GM08714 (cell line): Measurements from ENCODE around the gene PDE10A.
"Not testable (repeated sequence)": the region's sequence is repeated elsewhere in the genome, so short reads cannot be mapped to it uniquely, and the experiment has no call there.

Experiments
- H3K4me3 ChIP-seq: fragments of 200-500 bp; sonication (Bioruptor generic); 2 replicates; pipeline ENCODE4 v1.5.1; 2014; ENCODE audit warnings: mild to moderate bottlenecking, low read length, inconsistent platforms
- ZNF274 ChIP-seq: IDR thresholded peaks from 2 replicates; pipeline ENCODE4 v1.6.1; 2012; ENCODE audit warnings: mild to moderate bottlenecking, low read depth, low read length

Gene PDE10A

DNA sequence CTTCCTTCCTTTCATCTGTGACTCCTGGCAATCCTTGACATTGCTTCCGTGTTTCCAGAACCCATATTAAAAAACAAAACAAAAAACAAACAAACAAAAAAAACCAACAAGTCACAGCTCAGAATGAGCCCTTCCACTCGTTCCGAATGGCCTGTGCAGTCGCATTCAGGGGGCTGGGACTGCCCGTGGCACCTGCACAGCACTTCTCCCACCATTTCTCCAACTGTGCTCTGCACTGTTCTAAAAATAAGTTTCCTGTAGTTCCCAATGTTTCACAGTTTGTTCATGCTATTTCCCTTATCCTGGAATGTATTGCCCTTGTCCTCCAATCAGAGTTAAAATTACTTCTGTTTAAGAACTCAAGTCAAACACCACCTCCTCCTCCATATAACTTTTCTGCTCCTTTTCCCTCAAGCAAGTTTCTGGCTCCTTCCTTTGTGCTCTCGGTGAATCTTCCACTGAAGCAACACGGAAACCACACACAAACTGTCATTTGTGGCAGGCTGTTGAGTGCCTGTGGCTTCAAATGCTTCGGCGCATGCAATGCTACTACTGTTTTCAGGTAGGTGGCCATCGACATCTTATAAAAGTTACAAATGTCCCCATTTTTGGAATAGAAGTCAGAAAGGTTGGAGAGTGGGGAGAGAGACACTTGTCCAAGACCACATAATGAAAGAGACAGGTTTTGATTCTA, 57.7 kb downstream of the PDE10A start:
- no peak for TF ChIP-seq ZNF274
- no peak overlapping the region for H3K4me3 ChIP-seq

DNA sequence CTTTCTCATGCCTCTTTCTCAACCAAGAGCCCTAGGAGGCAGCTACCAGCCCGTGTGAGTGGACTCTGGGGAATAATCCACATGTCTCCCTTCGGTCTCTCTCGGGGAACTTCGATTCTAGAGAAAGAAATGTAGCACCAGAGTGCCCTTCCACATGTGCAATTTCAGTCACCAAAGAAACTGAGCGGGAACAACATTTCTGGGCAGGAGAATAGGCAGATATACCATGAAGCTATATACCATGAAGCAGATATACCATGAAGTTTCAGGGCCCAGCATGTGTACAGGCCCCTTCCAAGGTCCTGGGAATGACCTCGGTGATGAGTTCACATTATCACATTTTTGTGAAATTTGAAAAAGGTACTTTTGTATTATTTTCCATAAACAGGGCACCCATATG, 60.8 kb downstream of the PDE10A start:
- TF ChIP-seq ZNF274 = no peak
- H3K4me3 ChIP-seq = no peak overlapping the region

DNA sequence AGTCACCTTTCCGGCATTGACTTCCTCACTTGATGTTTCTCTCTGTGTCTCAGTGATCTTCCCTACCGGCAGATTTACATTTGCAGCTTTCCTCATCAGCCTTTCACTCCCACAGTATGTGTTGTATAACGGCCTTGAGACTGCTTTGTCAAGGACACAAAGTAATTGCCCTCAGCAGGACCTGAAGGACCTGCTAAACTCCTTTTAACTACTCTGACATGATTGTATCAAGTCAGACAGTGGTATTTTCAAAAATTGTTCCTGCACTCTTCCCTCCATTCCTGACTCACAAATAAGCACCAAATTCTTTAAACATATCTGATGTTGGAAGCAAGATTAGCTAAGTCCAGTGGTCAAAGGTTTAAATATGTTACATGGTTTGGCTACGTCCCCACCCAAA, 62.4 kb downstream of the PDE10A start:
- TF ChIP-seq ZNF274 = no peak
- no peak overlapping the region for H3K4me3 ChIP-seq

DNA sequence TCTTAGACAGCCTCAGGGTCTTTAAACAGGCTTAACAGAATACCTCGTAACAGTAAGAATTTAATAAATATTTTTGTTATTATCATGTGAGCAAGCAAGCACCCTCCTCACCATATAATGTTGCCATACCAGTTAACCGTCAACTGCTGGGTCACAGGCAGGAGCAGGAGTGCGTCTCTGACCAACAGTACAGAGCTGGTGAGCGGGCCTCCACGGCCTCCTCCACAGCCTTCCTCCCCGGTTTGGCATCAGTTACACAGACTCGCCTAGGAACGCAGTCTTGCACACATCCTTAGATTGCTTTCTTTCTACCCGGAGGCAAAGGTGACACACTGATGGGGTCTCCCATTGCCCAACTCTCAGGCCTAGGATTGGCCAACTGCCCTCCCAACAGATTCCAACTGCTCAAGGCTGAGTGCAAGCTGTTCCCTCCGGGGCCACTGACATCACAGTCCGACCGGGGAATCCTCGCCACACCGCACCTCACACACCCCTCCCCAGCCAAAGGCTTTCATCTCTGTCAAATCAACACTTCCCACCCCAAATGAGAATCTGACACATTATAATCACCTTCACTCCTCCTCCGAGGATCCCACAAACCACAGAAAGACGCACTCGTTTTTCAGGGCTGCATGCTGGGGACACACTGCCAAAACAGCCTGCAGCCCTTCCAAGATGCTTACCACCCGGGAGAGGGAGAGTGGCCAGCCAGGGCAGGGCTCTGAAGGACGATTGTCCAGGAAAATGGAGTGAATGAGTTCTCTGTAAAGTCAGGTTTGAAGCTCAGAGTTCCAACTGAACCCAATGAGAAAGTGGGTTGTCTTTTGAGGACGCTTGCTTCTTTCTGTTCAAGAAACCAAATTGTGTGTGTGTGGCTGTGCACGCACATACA, 63.2 kb downstream of the PDE10A start:
- H3K4me3 ChIP-seq = no peak overlapping the region
- TF ChIP-seq ZNF274 = no peak

DNA sequence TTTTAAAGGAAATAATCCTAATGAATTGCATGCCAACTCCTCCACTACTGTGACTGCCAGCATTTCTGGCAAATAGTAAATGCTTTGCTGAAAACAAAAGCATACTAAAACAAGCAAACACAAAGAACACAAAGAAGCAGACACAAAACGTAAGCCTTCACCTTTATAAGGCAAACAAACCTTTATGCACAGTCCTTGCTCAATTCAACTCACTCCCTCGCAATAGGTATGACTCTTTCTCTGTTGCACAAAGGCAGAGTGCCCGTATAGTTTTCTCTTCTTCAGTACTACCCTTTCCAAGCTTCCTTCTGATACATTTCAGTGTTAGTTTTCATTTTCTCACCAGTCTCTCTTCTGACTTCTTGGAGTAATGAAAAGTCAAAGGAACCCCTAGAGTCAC, 63.9 kb downstream of the PDE10A start:
- no peak for TF ChIP-seq ZNF274
- H3K4me3 ChIP-seq = no peak overlapping the region

DNA sequence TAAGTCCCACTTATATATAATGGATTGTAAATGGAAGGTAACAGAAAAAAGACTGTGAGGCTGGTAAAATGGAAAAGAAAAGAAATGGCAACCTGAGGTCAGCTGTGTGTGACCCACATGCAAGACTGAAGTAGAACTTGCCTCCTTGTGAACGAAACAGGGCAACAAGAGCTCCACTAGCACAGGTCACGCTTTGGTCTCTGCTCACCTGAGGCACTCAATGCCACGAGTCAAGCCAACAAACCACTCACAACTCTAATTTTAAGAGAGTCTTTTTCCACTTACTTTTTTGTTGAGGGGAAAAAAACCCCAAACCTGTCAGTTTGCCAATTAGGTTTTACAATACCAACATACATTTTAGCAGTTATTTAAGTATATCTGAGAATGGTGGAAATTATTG, 65.2 kb downstream of the PDE10A start:
- no peak overlapping the region for H3K4me3 ChIP-seq
- TF ChIP-seq ZNF274 = no peak

DNA sequence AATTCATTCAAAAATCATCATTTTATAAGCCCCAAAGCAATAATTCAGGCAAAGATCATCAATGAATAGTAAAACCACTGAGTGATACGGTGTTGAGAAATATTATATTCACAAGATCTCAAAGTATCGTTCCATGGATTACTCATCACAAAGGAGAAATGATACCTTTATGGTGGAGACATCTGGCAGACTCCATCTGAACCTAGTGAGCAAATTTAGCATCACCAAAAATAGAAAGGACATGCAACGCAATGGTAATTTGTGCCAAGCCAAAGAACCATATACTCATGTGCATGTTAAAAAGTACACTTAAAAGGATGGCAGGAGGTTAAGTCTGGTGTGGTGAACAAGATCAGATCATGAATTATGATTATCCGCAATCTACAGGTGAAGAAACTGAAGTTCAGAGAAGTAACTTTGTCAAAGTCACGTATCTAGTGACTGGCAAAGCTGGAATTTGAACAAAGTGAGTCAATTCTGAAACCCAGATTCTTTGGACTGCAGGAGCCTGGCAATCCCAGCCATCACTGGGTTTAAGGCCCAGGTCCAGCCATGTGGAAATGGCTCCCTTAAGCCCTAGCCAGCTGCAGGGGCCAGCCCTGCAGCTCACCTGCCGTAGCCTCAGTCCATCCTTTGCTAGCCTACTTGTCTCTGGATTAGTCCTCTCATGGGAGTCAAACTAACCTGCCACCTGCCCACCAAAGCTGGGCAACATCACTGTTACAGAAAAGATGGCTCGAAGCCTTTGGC, 68.3 kb downstream of the PDE10A start:
- H3K4me3 ChIP-seq = no peak overlapping the region
- no peak for TF ChIP-seq ZNF274

DNA sequence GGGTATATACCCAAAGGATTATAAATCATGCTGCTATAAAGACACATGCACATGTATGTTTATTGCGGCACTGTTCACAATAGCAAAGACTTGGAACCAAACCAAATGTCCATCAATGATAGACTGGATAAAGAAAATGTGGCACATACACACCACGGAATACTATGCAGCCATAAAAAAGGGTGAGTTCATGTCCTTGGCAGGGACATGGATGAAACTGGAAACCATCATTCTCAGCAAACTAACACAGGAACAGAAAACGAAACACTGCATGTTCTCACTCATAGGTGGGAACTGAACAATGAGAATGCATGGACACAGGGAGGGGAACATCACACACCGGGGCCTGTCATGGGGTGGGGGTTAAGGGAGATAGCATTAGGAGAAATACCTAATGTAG, 70.1 kb downstream of the PDE10A start:
- H3K4me3 ChIP-seq = not testable (repeated sequence)

DNA sequence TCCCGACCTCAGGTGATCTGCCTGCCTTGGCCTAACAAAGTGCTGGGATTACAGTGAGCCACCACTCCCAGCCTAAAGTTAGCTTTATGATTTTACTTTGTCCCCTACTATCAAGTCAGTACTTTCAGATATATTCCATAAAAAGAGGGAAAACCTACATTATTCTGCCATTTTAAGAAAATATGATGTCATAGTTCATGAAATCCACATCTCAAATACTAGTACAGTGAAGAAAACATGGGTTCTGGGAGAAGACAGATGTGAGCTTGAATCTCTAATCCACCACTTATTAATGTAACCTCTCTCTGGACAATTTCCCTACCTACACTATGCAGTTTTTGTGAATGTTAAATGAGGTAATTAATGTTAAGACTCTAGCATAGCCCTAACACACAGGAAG, 74.5 kb downstream of the PDE10A start:
- no peak for TF ChIP-seq ZNF274
- no peak overlapping the region for H3K4me3 ChIP-seq

DNA sequence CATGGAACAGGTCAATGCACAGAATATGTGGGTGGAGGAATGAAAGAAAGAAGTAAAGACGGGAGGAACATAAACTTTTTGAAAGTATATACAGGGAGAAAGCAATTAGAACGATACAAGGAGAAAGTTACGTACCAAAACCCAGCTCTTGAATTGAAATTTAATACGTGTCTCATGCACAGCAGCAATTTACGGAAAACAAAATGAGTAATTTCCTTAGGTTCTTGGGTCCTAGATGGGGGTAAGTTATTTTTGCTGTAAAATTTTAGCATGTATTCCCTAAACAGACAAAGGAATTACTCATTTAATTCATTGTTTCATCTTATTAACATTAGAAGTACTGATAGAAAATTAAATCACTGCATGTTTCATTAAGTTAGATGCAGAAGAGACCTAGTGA, 75.8 kb downstream of the PDE10A start:
- TF ChIP-seq ZNF274 = no peak
- no peak overlapping the region for H3K4me3 ChIP-seq

DNA sequence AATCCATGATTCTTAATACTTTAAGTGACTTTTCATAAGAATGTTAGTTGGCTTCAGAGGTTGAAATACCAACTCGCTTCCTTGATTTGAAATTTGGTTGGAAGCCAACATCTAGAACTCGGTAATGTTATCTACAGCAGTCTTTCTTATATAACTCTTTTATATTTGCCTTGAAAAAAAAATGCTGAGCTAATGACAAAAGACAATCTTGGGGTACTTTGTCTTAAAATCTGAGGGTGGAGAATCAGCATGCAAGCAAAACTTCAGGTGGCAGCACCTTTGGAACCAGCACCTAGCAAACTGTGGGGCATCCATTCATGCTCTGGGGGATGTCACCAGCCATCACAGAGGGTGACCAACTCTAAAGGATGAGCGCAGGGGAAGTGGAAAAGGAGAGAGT, 76.3 kb downstream of the PDE10A start:
- TF ChIP-seq ZNF274 = no peak
- H3K4me3 ChIP-seq = no peak overlapping the region

DNA sequence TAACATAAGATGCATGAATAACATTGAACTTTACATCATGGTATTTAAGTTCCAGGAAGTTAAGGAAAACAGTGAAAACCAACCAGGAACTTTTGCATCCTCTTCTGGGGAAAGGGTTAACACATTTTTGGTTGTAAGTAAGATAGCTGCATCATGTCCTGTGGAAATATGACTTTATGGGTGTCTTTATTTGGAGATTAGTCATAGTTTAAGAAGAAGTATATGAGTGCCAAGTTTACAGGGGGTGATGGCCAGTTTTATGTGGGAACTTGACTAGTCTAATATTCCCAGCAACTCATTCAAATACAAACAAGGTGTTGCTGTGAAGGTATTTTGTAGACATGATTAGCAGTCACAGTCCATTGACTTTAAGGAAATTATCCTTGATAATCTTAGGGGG, 78.0 kb downstream of the PDE10A start:
- H3K4me3 ChIP-seq = no peak overlapping the region
- TF ChIP-seq ZNF274 = no peak

DNA sequence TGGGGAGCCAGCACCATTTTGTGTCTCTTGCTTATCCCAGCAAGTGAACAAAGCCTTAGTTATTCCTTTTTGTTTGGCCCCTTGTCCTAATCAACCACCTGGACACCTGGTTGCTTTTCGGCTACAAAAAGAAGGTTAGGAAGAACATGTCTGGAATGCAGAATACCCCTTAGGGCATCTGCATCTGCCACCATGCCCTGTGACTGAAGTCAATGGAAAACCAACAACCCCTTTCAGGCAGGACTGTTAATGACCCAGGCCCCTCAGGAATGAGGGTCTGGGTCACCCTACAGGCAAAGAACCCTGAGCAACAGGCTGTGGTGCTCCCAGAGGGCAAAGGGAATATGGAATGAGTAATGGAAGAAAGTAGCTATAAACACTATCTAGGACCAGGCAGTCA, 78.5 kb downstream of the PDE10A start:
- no peak for TF ChIP-seq ZNF274
- H3K4me3 ChIP-seq = no peak overlapping the region

DNA sequence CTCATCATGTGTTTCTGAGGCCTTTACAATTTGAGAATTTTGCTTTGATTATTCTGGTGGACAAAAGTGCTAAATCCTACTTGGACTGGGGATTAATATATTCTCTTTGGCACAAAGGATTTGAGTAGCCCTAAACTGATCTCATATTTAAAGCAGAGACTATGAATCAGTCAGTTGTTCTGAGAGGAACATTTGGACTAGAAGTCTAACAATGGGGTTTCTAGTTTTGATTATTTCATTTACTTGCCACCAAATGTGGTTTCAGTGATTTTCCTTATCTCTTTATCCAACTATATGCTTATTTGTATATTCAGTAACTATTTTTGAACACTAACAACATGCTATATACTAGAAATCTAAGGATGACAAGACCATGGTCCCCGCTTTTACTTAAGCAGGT, 81.4 kb downstream of the PDE10A start:
- H3K4me3 ChIP-seq = no peak overlapping the region
- no peak for TF ChIP-seq ZNF274

DNA sequence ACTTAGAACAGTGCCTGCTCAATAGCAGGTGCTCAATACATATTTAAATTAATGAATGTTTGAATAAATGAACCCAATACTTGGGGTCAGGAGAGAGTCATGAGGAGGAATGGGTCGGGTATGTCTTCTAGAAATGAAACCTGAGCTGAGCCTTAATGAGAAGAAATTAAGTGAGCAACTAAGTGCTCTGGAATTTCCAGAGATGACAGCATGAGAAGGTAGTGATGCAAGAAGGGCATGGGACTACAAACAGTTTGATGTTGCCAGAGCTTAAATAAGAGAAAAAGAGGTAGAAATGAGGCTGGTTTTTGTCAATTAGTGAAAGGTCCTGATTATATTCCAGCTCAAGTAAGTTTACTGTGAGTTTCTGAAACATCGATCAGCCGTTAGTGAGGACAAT, 82.9 kb downstream of the PDE10A start:
- H3K4me3 ChIP-seq = no peak overlapping the region
- TF ChIP-seq ZNF274 = no peak
